ENCODE measurements around the gene AGO3.
A peak's percentile ranks its signal among the peaks of the same experiment; 100 is the strongest.

The AGO3 gene

DNA sequence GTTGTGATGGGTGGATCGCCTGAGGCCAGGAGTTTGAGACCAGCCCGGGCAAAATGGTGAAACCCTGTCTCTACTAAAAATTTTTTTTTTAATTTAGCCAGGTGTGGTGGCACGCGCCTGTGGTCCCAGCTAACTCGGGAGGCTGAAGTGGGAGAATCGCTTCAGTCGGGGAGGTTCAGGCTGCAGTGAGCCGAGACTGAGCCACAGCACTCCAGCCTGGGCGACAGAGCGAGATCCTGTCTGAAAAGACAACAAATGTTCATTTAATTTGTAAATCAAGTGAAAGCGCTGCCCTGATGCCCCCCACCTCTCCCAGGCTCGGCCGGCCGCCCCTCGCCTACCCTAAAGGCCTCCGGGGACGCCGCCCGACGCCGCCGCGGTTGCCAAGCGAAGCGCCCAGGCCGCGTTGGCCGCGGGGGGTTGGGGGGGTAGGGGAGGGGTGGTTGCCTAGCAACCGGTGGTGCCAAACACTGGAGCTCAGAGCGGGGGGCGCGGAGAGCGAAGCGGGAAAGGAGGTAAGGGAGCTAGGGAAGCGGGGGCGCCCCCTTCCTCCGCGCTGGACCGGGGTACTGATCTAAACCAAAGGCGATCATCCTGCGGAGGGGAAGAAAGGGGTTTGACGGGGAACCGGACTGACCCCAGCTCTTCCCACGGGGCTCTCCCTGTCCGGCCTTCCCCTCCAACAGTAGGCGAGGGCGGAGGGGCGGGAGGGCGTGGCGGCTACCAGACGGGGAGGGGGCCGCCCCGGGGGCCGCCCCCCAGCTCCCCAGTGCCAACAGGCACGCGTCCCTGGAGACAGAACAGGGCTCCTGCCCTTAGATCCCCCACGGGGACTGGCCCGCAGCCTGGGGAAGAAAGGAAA is 153.0 kb downstream of the AGO3 start, which contains the start of gene TEKT2:
TEKT2 (plus strand) TSS at position 460 of the 862 bp plus-strand sequence. CDS start 828 bp downstream, outside the sequence.
- peak; percentile 28 for DNase-seq (ENCODE audit: low read depth)

DNA sequence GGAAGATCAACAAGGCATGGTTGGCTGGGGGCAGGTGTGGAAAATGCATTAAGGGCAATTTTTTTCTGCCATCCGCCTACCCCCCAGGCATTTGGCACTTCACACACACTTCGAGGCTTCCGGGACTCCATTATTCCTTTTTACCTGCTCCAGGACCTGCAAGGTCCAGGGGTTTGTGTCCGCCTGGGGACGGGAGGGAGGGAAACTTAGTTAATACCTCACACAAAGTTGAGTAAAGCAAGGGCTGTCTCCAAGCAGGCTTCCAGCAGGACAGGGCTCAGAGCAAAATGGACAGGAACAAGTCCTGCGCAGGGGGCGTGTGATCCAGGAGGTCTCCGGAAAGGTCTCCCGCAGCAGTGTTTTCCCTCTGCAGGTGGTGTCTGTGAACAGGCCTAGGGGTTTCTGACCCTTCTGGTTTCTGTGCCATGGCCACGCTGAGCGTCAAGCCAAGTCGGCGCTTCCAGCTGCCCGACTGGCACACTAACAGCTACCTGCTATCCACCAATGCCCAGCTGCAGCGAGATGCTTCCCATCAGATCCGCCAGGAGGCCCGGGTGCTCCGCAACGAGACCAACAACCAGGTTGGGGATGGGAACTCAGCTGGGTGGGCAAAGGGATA is 153.7 kb downstream of the AGO3 start:
- no peak for DNase-seq (ENCODE audit: low read depth)

DNA sequence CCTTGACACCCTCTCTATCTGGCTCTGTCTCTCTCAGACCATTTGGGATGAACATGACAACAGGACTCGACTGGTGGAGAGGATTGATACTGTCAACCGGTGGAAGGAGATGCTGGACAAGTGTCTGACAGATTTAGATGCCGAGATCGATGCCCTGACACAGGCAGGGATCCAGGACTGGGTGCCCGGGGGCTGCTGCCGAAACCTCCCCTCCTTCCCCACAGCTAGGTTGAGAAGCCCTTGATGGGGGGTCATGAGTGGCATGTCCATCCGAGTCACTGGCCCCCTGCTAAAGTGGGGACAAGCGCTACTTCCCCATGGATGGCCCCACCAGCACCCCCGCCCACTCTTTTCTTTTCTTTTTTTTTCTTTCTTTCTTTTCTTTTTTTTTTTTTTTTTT is 154.2 kb downstream of the AGO3 start:
- no peak for DNase-seq (ENCODE audit: low read depth)

DNA sequence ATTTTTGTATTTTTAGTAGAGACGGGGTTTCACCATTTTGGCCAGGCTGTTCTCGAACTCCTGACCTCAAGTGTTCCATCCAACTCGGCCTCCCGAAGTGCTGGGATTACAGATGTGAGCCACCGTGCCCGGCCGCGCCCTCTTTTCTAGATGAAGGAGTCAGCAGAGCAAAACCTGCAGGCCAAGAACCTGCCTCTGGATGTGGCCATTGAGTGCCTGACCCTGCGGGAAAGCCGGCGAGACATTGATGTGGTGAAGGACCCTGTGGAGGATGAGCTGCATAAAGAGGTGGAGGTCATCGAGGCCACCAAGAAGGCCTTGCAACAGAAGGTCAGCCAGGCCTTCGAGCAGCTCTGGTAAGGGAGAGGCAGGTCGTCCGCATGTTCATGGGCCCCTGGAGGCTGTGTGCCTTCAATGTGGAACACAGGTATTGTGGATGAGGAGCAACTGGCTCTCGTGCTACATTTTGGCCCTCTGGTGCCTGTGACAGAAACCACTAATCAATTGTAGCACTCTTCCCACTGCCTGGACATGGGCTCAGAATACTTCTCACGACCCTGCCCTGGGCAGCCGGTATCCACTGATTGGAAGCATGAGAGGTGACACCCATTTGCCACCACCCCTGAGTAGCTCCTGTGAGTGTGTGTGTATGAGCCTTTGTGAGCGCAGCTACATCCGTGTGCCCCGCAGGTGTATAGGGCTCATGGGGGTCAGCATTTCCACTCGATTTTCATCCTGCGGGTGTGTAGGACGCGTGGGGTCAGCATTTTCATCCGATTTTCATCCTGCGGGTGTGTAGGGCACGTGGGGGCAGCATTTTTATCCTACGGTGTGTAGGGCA is 155.0 kb downstream of the AGO3 start:
- no peak for DNase-seq (ENCODE audit: low read depth)

DNA sequence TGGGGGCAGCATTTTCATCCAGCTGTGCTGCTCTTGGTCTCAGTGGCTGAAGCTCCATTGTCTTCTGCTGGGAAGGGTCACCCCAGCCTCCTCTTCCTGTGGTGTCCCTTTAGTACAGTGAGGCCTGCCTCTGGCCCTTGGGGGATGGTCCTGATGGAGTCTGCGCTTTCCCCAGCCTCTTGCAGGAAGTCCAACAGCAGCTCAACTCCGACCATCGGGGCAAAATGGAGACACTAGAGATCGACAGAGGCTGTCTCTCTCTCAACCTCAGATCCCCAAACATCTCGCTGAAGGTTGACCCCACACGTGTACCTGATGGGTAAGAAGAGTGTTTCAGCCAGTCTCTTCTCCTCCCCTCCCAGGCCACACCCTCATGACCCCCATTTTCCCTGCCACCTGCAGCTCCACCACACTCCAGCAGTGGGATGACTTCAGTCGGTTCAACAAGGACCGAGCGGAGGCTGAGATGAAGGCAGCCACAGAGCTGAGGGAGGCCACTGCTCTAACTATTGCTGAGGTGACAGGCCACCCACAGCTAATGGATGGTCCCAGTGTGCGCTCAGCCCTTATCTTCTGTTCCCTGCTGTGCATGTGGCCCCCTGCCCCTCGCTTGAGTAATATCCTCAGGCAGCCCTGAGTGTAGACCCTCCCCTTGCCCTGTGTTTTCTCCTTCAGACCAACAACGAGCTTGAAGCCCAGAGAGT is 155.8 kb downstream of the AGO3 start:
- no peak for DNase-seq (ENCODE audit: low read depth)

DNA sequence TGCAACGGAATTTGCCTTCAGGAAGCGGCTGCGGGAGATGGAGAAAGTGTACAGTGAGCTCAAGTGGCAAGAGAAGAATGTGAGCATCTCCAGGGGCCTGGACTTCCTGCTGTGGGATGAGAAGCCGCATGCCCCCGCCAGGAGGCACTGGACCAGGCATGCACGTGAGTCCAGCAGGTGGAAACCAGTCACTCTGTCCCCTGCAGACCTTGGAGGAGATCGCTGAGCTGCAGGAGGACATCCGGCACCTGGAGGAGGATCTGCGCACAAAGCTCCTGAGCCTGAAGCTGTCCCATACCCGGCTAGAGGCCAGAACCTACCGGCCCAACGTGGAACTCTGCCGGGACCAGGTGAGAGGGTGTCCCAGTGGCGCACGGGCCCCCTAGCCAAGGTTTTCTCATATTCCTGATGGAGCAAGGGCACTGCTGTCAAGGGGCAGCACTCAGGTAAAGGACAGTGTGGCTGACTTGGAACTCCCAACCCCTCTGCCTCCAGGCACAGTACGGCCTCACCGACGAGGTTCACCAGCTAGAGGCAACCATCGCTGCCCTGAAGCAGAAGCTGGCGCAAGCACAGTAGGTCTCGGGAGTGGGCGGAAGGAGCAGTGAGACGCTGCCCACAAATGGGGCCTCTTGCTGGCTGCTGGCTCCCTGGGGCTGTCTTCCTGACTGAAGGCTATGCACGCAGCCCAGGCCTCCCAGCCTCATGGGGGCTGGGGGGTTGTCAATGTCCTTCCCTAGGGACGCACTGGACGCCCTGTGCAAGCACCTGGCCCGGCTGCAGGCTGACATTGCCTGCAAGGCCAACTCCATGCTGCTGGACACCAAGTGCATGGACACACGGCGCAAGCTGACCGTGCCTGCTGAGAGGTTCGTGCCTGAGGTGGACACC is 156.6 kb downstream of the AGO3 start:
- no peak for DNase-seq (ENCODE audit: low read depth)

DNA sequence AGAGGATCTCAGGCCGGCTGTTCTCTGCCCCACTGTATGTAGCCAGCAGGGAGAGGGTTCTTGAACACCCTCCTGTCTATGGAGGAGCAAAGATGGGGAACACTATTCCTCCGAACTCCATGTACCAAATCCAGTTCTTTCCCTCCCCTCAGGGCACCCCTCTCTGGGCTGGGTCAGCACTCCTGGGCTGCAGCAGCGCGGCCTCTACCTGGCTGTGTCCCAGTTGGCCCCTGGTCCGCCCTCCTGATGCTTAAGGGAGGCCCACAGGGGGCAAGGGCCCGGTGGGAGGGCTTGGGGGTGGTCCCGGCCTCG is 157.3 kb downstream of the AGO3 start:
- no peak for DNase-seq (ENCODE audit: low read depth)

DNA sequence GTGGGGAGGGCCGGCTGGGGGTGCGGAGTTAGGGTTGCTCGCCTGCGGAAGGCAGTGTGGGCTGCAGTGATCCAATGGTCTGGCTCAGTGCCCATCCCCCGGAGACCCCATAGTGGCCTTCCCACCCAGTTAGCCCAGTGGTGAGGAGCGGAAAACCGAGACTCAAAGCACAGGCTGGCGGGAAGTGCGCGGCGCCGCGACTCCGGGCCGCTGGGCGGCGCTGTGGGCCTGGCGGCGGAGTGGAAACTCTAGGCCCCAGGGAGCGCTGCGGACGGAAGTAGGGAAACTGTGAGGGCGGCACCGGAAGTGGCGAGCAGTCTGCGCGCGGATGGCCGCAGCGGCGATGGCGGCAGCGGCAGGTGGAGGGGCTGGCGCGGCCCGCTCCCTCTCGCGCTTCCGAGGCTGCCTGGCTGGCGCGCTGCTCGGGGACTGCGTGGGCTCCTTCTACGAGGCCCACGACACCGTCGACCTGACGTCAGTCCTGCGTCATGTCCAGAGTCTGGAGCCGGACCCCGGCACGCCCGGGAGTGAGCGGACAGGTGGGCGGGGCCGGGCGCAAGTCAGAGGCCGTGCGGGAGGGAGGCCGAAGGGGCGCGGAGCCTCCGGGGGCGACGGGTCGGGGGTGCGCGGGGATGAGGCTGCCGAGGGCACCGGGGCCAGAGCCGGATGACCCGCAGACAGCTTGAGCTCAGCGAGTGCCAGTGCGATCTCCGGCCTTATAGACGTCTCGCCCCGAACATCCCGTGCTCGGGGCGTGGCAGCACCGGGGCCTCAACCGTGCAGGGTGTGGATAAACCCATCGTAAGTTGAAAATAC is 157.9 kb downstream of the AGO3 start, which contains the start of gene ADPRS:
ADPRS (plus strand) TSS at position 316 of the 816 bp plus-strand sequence; CDS start at position 329, 13 bp downstream.
- DNase-seq (ENCODE audit: low read depth) = peak; percentile 87

DNA sequence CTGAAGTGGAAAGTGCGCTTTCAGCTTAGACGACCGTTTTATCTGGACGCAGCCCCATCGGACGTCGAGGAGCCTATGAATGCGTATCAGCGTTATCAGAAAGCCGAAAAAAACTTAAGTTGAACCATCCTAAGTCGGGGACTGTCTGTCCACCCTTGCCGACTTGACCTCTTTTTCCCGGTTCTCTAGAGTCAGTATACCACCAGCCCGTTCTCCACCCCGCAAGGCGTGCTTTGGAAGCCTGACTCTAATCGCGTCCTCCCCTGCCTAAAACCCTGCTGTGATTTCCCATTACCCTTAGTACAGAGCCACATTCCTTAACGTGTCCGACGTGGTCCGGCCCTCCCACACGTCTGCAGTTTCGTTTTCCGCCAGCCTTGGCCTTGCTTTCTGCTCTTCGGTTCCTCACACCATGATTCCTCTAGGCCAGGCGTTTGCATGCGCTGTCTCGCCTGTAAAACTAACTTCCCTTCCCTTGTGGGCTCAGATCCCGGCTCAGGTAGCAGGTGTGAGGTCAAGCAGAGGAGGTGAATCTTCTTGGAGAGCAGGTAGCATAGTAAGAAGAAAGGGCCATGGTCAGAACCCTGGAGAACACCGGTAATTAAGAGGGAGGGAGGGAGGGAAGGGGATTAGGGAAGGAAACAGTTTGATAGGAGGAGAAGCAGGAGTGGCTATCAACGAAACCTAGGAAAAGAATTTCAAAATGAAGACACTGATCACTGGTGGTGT is 158.7 kb downstream of the AGO3 start:
- DNase-seq (ENCODE audit: low read depth) = peak; percentile 71

DNA sequence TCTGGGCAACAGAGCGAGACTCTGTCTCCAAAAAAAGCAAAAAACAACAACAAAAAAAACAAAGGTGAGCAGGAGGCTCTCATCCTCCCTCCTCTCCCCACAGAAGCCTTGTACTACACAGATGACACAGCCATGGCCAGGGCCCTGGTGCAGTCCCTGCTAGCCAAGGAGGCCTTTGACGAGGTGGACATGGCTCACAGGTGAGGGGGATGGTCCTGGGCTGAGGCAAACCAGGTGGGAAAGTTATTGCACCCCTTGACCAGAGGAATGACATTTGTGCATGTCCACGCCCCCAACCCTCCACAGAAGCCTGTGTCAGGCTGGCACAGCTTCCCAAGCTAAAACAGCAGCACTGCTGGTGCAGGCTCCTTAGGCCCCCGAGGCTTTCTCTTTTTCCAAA is 160.2 kb downstream of the AGO3 start:
- no peak for DNase-seq (ENCODE audit: low read depth)

DNA sequence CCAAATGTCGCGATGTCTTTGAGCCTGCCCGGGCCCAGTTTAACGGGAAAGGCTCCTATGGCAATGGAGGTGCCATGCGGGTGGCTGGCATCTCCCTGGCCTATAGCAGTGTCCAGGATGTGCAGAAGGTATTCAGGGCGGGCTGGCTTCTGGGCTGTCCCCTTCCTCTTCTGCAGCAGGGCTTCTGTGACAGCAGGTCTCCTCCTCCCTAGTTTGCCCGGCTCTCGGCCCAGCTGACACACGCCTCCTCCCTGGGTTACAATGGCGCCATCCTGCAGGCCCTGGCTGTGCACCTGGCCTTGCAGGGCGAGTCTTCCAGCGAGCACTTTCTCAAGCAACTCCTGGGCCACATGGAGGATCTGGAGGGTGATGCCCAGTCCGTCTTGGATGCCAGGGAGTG is 160.8 kb downstream of the AGO3 start:
- DNase-seq (ENCODE audit: low read depth) = no peak

DNA sequence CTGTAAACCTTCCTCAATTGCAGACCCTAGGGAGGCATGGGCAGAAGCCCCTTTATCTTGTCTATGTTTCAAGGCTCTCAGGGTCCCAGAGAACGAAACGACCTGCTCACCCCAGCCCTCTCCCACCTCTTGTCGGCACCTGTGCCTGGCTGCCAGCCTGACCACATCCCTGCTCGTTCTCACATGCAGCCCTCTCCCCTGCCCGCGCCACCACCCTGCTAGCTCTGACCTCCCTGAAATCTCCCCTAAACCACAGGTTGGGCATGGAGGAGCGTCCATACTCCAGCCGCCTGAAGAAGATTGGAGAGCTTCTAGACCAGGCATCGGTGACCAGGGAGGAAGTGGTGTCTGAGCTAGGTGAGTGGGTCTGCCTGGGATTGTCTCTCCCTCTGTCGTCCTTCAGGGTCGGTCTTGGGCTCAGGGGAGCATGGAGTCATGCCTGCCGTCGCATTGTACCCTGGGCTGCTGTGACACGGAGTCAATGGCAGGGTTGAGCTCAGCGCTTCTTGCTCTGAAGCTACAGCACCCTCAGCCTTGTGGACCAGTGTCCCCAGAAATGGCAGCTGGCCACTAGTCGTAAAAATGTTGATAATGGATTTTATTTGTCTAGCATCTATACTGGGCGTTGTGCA is 161.4 kb downstream of the AGO3 start:
- no peak for DNase-seq (ENCODE audit: low read depth)

DNA sequence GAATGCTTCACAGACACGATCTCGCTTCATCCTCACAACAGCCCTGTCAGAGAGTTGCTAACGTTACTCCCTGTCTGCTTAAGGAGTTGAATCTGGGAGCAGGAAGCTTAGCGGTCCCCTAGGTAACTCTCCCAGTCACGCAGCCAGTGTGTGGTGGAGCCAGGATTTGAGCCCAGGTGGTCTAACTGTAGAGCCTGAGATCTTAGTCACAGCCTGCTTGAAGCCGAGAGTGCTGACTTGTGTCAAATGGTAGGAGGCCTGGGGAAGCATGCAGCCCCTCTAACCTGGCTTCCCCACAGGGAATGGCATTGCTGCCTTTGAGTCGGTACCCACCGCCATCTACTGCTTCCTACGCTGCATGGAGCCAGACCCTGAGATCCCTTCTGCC is 161.9 kb downstream of the AGO3 start:
- no peak for DNase-seq (ENCODE audit: low read depth)

DNA sequence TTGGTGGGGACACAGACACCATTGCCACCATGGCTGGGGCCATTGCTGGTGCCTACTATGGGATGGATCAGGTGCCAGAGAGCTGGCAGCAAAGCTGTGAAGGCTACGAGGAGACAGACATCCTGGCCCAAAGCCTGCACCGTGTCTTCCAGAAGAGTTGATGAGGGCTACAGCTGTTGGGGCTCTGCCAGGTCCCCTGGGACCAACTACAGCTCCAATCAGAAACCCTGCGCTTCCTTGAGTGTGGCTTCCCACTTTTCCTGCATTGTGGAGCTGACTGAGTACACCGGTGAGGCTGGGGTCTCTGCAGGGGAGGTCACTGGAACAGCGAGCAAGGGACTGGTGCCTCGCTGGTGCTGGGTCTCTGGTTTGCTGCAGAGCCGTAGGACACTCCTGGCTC is 162.3 kb downstream of the AGO3 start:
- no peak for DNase-seq (ENCODE audit: low read depth)

DNA sequence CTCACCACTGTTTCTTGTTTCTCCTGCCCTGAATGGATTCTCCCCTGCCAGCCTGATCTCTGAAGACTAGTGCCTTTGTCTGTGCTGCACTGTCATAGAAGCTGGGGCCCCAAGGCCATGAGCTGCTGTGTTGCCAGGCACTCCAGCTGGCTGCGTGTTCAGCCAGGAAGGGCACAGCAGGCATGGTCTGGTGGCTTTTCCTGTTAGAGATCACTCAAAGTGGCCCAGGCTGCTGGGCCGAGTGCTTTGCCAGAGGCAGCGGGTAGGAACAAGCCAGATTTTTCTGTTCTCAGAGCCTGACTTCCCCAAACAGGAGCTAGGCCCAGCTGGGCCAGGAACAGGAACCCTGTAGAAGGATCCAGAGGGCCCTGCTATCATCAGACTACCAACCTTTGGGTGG is 163.0 kb downstream of the AGO3 start:
- DNase-seq (ENCODE audit: low read depth) = no peak

DNA sequence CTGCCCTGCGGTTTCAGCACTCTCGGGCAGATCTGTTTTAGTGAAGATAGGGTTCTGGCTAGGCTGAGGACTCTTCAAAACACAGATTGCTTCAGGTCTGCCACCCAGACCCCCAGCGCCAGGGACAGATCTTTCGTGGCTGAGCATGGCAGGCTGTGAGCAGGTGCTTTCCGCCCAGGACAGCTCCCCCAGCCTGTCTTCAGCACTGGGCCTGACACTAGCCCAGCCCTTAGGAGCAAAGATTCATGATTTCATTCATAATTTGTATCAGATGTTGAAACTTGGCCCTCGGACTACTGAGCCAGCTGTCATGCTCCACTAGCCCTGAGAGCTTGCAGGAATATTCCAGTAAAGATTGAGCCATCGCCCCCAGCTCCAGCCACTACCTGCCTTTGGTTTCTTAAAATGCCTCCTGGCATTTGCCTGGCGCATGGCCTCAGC is 163.7 kb downstream of the AGO3 start:
- no peak for DNase-seq (ENCODE audit: low read depth)

DNA sequence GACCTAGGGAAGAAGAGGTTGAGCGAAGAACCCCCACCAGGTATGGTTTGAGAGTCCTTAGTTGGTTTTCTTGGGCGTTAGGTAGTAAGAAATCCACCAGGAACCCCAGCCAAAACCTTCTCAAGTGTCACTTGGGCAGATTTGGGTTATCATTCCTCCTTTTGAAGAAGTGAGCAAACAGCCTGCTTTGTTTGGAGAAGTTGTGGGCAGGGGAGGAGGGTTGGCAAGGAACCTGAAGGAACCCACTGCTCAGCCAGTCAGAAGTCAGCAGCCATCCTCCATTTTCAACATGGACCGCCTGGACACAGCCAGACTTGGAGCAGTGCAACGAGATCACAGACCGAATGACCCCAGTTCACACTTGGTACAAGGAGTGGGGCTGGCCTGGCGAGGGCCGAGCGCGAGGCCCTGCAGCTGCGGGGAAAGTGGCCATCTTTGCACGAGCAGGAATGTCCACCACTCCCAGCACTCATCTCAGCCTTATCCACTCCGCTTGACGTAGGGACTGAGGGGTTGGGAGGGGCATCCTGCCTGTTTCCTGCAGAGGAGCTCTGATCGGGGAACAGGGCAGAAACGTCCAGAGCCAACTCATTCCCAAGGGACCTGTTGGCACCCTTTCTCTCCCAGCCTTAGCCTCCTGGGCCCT is 165.0 kb downstream of the AGO3 start:
- DNase-seq (ENCODE audit: low read depth) = no peak
